GM21360 (cell line): ENCODE data around the gene MED17.

Experiments used
- ATAC-seq: cut with Tn5 transposase; IDR thresholded peaks from one replicate; pipeline ENCODE4 v1.9.1; 2021; ENCODE audit warnings: mild to moderate bottlenecking, moderate library complexity; ENCODE audit not compliant: unreplicated experiment

MED17 gene

DNA sequence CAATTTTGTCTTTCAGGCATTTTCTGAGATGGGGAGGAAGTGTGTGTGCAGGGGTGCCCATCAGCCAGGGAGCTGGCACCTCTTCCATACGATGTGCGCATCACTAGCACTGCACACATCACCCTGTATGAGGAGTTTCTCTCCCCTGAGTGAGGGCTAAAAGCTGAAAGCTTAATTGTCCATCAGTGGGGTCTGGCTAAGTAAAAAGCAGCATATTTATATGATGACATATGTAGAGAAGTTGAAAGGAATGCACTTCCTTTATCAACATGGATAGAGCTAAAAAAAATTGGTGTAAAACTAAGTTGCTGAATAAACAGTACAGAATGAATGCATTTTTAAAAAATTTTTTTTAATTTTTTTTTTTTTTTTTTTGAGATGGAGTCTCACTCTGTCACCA lies 62.3 kb downstream of the MED17 start:
- ATAC-seq: no peak

DNA sequence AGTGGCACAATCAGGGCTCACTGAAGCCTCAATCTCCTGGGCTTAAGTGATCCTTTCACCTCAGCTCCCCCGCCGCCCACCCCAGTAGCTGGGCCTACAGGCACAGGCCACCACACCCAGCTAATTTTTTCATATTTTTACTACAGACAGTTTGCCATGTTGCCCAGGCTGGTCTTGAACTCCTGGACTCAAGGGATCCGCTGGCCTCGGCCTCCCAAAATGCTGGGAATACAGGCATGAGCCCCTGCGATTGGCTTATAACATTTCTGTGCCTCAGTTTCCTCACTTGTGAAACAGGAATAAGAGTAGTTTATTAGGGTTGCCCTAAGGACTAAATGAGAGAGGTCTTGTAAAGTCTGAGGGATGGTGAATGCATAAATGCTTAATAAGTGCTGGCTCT lies 65.1 kb downstream of the MED17 start:
- no peak for ATAC-seq

DNA sequence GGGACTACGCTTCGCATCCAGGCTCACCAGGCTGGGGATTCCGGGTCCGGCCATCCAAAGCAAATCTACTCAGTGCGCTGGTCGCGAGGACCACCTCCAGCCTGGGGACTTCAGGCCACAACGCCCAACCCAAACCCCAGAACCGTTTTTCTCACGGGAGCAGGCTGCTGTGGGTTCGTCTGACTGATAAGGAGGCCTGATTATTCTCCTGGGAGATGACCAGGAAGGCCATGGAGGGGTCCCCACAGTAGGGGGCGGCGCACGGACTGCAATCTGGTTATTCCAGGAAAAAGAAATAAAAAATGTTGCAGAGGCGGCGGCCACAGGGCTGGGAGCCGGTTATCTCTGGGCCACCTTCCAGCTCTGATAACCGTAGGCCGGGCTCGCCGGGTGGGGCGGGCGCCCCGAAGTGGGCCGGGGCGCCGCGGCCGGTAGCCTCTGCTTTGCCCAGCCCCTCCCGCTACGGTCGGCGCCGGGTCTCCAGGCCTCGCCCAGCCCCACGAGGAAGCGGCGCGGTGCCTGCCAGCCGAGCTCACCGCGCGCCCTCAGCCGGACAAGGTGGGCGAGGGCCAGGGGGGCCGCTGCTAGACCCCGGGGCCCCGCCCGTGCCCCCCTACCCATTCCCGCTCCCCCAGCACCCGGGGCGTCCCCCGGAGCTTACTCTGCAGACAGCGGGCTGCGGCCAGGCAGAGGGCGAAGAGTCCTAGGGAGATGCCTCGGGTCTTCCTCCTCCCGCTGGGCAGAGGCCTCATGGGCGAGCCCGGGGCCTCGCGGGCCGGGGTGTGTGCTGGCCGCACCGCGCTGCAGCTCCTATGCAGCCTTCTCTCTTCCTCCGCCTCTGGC lies 65.9 kb downstream of the MED17 start:
- ATAC-seq: no peak

DNA sequence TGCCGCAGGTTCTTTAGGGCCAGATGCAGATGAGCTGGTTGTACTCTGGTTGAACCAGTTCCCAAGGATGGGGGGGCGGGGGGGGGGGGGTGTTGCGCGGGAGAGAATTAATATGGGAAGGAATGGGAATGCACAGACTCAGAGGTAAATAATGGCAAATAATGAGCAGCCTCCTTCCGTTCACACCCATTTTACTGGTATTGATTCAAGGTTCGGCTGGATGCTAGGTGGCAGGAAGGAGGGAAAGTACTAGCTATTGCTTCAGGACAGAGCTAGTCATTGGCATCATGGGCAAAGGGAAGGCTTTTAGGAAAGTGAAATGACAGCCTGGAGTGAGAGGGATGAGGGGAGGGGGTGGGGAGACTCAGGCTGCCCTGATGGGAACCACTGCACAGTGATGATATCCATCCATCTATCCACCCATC lies 66.5 kb downstream of the MED17 start, which contains the start of gene VSTM5:
VSTM5 (minus strand) TSS at position 25 of the 425 bp plus-strand sequence. CDS start 116 bp downstream, outside the sequence.
- no peak for ATAC-seq

DNA sequence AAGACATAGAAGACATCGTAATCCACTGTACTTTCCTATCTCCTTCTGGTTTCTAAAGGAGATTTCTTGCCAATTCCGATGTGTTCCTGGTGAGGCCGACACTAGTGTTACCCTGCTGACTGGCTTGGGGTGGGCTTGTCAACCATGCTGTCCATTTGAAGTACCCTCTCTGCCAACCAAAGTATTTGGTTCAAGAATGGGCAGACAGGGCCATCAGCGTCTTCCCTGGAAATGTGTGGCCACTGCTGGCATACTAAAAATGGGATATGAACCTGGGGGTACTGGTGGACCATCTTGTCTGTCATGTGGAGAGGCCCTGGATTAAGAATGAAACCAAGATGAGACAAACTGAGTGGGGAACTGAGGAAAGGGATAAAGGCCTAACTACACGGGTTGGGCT lies 68.2 kb downstream of the MED17 start:
- ATAC-seq: no peak

DNA sequence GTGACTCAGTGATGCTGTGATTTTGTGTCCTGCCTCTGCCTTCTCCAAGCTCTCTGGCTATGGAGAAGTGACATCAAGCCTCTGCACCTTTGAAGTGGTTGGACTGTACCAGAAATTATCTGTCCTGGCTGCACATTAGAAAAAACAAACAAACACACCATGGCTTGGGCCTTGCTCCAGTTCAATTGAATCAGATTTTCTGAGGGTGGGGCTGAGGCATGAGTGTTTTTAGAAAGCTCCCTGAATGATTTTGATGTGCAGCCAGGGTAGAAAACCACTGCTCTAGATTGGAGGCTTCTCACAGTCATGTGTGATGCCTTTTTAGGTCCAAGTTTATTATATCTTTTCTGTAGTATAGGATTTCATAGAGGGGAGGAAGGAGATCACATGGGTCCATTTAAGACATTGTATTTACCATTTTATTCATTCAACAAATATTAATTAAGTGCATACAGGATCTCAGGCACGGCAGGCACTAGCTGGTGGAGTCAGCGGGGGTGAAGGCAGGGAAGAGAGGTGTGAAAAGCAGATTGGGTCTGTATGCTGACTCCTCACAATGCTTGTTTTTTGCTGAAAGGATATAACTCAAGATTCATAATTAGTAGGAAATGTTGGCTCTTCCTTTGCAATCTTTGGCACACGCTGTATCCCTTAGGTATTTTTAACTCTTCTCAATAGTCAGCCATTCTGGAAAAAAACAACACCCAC lies 73.5 kb downstream of the MED17 start:
- ATAC-seq: no peak

DNA sequence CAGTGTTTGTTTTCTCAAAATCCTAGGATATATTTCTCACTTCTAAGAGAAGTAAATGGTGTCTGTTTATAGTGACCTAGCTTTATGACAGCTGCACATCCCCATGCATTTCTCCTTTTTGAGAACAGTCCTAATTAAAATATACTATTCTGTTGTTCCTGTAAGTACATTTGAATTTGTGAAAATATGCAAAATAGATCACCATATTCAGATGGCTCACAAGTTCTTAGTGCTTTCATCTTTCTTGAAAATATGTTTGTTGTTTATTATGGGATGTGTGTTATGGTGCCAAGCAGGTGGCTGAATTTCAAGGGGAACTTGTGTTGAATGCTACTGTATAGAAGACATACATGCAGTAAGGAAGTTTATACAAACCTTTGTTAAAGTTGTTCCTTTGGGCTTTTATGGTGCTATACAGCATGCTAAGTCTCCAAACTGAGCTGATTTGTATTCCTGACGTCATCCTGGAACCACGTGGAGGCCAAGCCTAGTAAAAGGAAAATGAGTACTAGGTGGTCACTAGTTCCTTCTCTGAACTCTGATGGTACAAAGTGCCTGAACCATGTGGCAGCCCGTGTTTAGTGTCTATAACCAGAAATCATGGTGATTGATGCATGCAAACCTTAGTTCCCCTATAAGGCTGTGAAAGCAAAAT lies 74.2 kb downstream of the MED17 start:
- no peak for ATAC-seq

DNA sequence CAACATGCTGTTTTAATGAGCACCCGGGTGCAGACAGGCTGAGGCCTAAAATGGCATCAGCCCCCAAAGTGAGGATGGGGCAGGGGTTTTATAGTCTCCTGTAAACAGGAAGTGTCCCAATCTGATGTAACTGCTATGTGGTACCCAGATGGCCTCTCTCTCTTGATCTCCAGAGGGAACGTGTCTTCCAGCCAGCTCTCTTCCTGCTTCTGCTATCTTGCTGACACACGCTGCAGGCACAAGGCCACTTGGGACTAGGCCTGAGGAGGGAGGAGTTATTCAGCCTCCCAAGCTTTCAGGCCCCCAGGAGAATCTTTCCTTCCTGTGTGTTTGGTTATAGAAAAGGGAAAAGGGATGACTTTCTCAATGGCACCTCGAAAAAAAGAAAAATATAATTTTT lies 77.7 kb downstream of the MED17 start:
- no peak for ATAC-seq
